ENCODE measurements around the gene CDH4. TPM values are rescaled to one million over a fixed set of nuclear protein-coding genes. Genes with fewer than 3 reads are reported as not detected.
A peak's percentile ranks its signal among the peaks of the same experiment; 100 is the strongest.

The CDH4 gene
- total RNA-seq, 1 donor from 2014 or later, result 8.3 TPM

GRCh38 chr20:61437280-61438206 is 185.5 kb downstream of the CDH4 start:
- DNase-seq (ENCODE audit: extremely low spot score, unreplicated experiment), result no peak
- no peak for TF ChIP-seq CTCF (conservative IDR thresholded peaks at IDR 0.05)
- Mint-ChIP-seq H3K27ac (no peak overlapping the region), H3K9me3 (no peaks in the 10 kb centered on the region), H3K36me3 (no peaks in the 10 kb centered on the region), H3K4me1 (ENCODE audit: unreplicated experiment) (peaks cover 46% of the 10 kb centered on the region), H3K4me3 (peak overlapping the region; percentile 48), H3K27me3 (peaks cover 26% of the 10 kb centered on the region)

GRCh38 chr20:61438285-61438684 is 186.2 kb downstream of the CDH4 start:
- no peak overlapping the region for H3K27ac Mint-ChIP-seq

GRCh38 chr20:61439251-61439650 is 187.2 kb downstream of the CDH4 start:
- no peaks in the 10 kb centered on the region for H3K9me3 Mint-ChIP-seq
- no peak overlapping the region for H3K4me3 Mint-ChIP-seq
- no peak overlapping the region for H3K27ac Mint-ChIP-seq
- no peak for DNase-seq (ENCODE audit: extremely low spot score, unreplicated experiment)
- peaks cover 21% of the 10 kb centered on the region for H3K27me3 Mint-ChIP-seq
- H3K4me1 Mint-ChIP-seq (ENCODE audit: unreplicated experiment), result peaks cover 43% of the 10 kb centered on the region
- TF ChIP-seq CTCF (conservative IDR thresholded peaks at IDR 0.05), result no peak
- no peaks in the 10 kb centered on the region for H3K36me3 Mint-ChIP-seq

More at GRCh38 chr20:61438285-61438684, 186.2 kb downstream of the CDH4 start:
- H3K9me3 Mint-ChIP-seq, result no peaks in the 10 kb centered on the region
- no peak overlapping the region for H3K4me3 Mint-ChIP-seq
- peaks cover 26% of the 10 kb centered on the region for H3K27me3 Mint-ChIP-seq
- no peaks in the 10 kb centered on the region for H3K36me3 Mint-ChIP-seq
- H3K4me1 Mint-ChIP-seq (ENCODE audit: unreplicated experiment), result peaks cover 46% of the 10 kb centered on the region
- no peak for TF ChIP-seq CTCF (conservative IDR thresholded peaks at IDR 0.05)
- DNase-seq (ENCODE audit: extremely low spot score, unreplicated experiment), result no peak

- H3K4me3 Mint-ChIP-seq, result no peak overlapping the region
- H3K9me3 Mint-ChIP-seq, result no peaks in the 10 kb centered on the region
- H3K36me3 Mint-ChIP-seq, result no peaks in the 10 kb centered on the region
- DNase-seq (ENCODE audit: extremely low spot score, unreplicated experiment), result no peak
- TF ChIP-seq CTCF (conservative IDR thresholded peaks at IDR 0.05), result no peak
- peaks cover 31% of the 10 kb centered on the region for H3K4me1 Mint-ChIP-seq (ENCODE audit: unreplicated experiment)
- peaks cover 13% of the 10 kb centered on the region for H3K27me3 Mint-ChIP-seq
- H3K27ac Mint-ChIP-seq, result no peak overlapping the region
These were observed 188.5 kb downstream of the CDH4 start for GRCh38 chr20:61440548-61441055.

- Mint-ChIP-seq H3K4me3 (no peak overlapping the region), H3K4me1 (ENCODE audit: unreplicated experiment) (peaks cover 24% of the 10 kb centered on the region), H3K27ac (no peak overlapping the region), H3K9me3 (no peaks in the 10 kb centered on the region), H3K36me3 (no peaks in the 10 kb centered on the region), H3K27me3 (peaks cover 8% of the 10 kb centered on the region)
- DNase-seq (ENCODE audit: extremely low spot score, unreplicated experiment), result no peak
- no peak for TF ChIP-seq CTCF (conservative IDR thresholded peaks at IDR 0.05)
These were observed 189.5 kb downstream of the CDH4 start for GRCh38 chr20:61441537-61441936.
